Fibroblast of the aortic adventitia (primary cell): ENCODE measurements around the gene DYNC2H1. TPM values are rescaled to one million over a fixed set of nuclear protein-coding genes. Genes with fewer than 3 reads are reported as not detected.

Source experiments
- DNase-seq: peaks from one replicate; pipeline ENCODE4 v3.0.0-alpha.2; 2010; ENCODE audit warnings: low read depth
- H3K4me3 ChIP-seq: 2 replicates; pipeline ENCODE4 v1.5.1; 2011; ENCODE audit warnings: low read depth, mild to moderate bottlenecking, control low read depth, low read length, moderate library complexity
- total RNA-seq: library from RNA; depleted of rRNA; stranded (reverse); fragments of >200 nt; gene quantifications from 2 replicates; pipeline ENCODE4 v1.2.3, GENCODE V29; 2012; ENCODE audit warnings: low replicate concordance
- TF ChIP-seq, protein P1 (sequence below): IDR thresholded peaks from 2 replicates; pipeline ENCODE4 v1.5.1; 2011; ENCODE audit warnings: mild to moderate bottlenecking, low read length, control low read depth, inconsistent platforms; ENCODE audit not compliant: insufficient read depth

DYNC2H1 gene
- total RNA-seq, 1 donor: 74.0 TPM

DNA sequence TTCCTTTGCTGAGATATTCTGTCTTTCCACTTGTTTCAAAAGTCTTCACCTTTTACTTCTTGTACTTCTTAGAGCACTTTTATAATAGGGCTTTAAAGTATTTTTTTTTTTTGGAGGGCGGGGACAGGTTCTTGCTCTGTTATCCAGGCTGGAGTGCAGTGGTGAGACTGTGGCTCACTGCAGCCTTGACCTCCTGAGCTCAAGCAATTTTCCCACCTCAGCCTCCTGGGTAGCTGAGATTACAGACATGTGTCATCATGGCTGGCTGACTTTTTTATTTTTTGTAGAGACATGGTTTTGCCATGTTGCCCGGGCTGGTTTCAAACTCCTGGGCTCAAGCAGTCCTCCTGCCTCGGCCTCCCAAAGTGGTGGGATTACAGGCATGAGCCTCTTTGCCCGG, 57.9 kb downstream of the DYNC2H1 start:
- TF ChIP-seq, protein P1, sequence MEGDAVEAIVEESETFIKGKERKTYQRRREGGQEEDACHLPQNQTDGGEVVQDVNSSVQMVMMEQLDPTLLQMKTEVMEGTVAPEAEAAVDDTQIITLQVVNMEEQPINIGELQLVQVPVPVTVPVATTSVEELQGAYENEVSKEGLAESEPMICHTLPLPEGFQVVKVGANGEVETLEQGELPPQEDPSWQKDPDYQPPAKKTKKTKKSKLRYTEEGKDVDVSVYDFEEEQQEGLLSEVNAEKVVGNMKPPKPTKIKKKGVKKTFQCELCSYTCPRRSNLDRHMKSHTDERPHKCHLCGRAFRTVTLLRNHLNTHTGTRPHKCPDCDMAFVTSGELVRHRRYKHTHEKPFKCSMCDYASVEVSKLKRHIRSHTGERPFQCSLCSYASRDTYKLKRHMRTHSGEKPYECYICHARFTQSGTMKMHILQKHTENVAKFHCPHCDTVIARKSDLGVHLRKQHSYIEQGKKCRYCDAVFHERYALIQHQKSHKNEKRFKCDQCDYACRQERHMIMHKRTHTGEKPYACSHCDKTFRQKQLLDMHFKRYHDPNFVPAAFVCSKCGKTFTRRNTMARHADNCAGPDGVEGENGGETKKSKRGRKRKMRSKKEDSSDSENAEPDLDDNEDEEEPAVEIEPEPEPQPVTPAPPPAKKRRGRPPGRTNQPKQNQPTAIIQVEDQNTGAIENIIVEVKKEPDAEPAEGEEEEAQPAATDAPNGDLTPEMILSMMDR: no peak
- no peak for DNase-seq

DNA sequence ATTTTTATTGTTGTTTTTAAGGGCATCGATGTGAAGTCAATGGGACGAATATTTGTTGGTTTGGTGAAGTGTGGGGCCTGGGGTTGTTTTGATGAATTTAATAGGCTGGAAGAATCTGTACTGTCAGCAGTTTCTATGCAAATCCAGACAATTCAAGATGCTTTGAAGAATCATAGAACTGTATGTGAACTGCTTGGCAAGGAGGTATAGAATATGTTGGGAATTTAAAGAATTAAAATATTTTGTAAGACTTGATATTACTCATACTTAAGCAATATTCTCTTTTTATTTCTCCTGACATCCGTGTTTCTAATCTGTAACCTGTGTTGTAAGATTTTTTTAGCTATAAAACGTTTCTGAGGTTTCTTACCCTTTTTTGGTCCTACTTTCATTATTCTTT, 61.6 kb downstream of the DYNC2H1 start:
- peak; percentile 60 for DNase-seq
- TF ChIP-seq, protein P1: no peak
- no peak overlapping the region for H3K4me3 ChIP-seq

More for the DNA sequence above, 57.9 kb downstream of the DYNC2H1 start:
- no peak overlapping the region for H3K4me3 ChIP-seq

DNA sequence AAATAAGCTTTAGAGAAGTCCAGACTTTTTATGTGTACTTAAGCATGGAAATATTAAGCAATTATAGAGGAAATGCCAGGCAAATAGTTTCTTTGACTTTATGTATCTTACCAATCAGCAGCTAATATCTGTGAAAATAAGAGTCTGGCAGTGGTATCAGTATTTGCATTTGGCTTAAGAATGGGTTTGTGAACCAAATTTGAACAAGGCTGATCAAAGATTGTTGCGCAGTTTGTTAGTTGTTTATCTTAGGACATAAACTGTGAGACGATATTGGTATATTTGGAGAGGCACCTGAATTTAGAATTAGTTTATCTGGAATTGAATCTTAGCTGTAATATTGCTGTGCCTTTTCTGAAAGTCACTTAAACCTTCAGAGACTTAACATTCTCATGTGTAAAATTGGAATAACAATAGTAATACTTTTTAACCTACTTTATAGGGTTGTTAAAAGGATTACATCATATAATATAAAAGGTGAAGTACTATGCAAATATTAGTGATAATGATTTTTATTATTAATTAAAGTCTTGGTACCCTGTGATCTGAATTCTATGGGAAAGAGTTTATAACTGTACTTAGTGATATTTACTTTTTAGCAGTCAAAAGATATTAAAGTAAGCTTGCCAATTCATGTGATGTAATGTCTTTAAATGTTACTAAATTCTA, 66.4 kb downstream of the DYNC2H1 start:
- H3K4me3 ChIP-seq: no peak overlapping the region
- TF ChIP-seq, protein P1: no peak
- DNase-seq: no peak

DNA sequence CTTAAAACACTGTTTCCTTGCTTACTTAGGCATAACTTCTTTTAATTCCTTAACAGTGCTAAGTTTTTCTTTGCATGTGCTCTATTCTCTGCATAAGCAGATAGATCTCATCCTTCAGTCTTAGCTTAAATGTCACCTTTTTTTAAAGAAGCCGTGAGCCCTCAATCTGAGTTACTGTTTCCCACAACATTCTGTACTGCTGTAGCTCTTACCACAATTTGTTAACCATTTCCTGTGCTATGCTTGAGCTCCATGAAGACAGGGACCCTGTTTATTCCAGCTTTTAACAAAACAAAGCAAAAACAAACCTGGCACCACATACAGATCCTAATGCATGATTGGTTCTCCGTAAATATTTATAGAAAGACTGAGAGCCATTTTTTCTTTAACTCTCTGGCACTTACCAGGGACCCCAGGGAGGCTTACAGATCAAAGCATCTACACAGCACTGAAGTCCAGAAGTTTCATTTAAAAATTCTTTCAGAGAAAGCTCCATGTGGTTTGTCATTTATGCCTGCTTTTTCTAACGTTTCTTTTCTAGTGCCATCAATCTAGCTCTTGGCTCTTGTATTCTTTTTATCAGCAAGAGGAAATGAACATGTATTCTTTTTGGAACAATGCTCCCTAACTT, 74.9 kb downstream of the DYNC2H1 start:
- no peak overlapping the region for H3K4me3 ChIP-seq
- DNase-seq: no peak
- TF ChIP-seq, protein P1: no peak

DNA sequence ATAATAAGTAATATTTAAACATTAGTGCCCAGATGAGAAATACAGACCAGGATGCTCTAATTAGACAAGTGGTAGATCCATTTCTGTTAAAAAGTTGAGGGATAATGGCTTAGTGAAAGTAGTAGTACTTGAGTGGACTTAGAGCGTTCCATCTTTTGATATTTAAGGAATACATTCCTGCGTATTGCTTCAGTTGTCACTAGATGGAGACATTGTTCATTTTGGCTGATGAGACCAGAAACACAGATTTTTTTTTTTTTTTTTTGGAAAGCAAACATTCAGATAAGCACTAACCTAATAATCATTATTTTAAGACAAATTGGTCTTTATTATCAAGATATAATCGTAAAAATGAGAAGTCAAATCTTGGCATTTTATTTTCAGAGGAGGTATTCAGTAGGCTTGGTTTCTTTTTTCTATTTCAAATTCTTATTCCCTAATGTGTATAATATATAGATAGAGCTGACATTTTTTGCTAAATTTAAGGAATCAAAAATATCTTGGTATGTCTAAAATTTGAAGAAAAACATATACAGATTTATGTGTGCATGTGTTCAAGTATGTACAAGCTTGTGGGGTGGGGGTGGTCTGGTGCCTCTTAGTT, 92.9 kb downstream of the DYNC2H1 start:
- peak; percentile 68 for DNase-seq
- TF ChIP-seq, protein P1: peak; percentile 78

DNA sequence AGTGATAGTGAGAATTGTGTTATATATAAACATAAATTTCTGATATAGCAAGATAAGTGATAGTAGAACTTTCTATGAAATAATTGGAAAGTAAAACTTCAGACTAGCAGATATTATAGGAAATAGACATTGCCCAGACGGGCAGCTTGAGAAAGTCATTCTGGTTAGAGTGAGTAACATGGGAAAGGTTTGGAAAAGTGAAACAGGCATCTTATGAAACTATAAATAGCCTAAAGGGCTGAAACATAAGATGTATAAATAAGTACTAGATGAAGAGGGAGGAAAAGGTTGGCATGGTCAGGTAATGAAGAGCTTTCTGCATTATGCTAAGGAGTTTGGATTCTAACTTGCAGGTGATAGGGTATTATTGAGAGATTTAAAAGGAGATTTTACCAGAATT, 101.3 kb downstream of the DYNC2H1 start:
- TF ChIP-seq, protein P1: no peak
- no peak overlapping the region for H3K4me3 ChIP-seq
- no peak for DNase-seq

More for the DNA sequence above, 92.9 kb downstream of the DYNC2H1 start:
- H3K4me3 ChIP-seq: no peak overlapping the region
